Colonic mucosa (tissue), 4 donors: ENCODE results near the gene SPR. TPM values are rescaled to one million over a fixed set of nuclear protein-coding genes. Genes with fewer than 3 reads are reported as not detected.
A peak's percentile ranks its signal among the peaks of the same experiment; 100 is the strongest.

Experiments used
- DNase-seq: peaks from one replicate; pipeline ENCODE4 v3.0.0-alpha.2; 2020
- H3K27ac ChIP-seq: fragments of 200-600 bp; one replicate; pipeline ENCODE4 v1.8.0; 2021
- H3K27me3 ChIP-seq: fragments of 200-600 bp; one replicate; pipeline ENCODE4 v1.8.0; 2021
- H3K36me3 ChIP-seq: fragments of 200-600 bp; one replicate; pipeline ENCODE4 v1.8.0; 2021
- H3K4me1 ChIP-seq: fragments of 200-600 bp; one replicate; pipeline ENCODE4 v1.8.0; 2021; ENCODE audit warnings: mild to moderate bottlenecking
- H3K4me3 ChIP-seq: fragments of 200-600 bp; one replicate; pipeline ENCODE4 v1.8.0; 2021
- H3K9ac ChIP-seq, 2 donors: one replicate each; pipeline ENCODE4 v1.7.0; 2013; ENCODE audit warnings: control low read depth in 2 of 2, low read depth in 2 of 2, low read length in 2 of 2
- H3K9me3 ChIP-seq: fragments of 200-600 bp; one replicate; pipeline ENCODE4 v1.8.0; 2021
- CTCF ChIP-seq: fragments of 200-600 bp; IDR thresholded peaks from one replicate; pipeline ENCODE4 v1.8.0; 2022; ENCODE audit warnings: antibody characterized with exemption, mild to moderate bottlenecking
- intact Hi-C: fragments of 100-400 bp; cut with DNase I; formaldehyde crosslinking; loops from one replicate; pipeline ENCODE4 v1.14.1; 2022
- total RNA-seq, 2 donors: library from RNA; stranded (reverse); fragmentation: NEBNext Ultra II Directional in 1 of 2; extraction: Animal tissue kit (Norgen Biotek cat#: 25700) in 1 of 2; gene quantifications; one replicate each; pipeline ENCODE4 v1.2.1, GENCODE V29; 2021
- donor health status: healthy.
- donor health status: DM: no; HTN: no; CAD: no.
- donor health status: DM: no; HTN: no; CAD: no.

The SPR gene
- 100 to 1,000 TPM in 1 of 2 donors, 10 to 100 TPM in 1; 79.6 to 129 TPM for total RNA-seq

DNA sequence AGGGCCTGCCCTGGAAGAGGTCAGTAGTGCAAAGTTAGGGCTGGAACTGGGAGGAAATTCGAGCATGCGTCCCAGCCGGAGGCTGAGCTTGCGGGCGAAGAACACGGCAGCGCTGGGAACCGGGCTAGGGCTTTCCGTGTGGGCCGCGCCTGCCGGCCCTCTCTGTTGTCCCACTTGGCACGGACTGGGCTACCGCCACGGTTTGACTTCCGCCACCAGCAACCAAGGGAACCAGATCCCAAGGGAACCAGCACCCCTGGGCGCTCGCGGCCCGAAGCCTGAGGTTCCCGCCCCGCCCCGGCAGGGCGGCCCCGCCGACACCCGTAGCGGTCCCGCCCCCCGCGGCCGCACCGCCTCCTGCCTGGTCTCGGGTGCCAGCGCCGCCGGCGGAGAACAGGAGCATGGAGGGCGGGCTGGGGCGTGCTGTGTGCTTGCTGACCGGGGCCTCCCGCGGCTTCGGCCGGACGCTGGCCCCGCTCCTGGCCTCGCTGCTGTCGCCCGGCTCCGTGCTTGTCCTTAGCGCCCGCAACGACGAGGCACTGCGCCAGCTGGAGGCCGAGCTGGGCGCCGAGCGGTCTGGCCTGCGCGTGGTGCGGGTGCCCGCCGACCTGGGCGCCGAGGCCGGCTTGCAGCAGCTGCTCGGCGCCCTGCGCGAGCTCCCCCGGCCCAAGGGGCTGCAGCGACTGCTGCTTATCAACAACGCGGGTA, at the start of gene SPR:
Gene SPR (plus strand): TSS at position 377 of the 708 bp plus-strand sequence. CDS start 25 bp downstream, at position 402.
- Histone ChIP-seq H3K4me3 (peak within 1 kb of the TSS; percentile 83), H3K9ac (peak within 1 kb of the TSS; percentile 83 to 94), H3K27me3 (no peaks in the 10 kb centered on the region), H3K4me1 (peaks cover 21% of the 10 kb centered on the region), H3K9me3 (no peaks in the 10 kb centered on the region), H3K36me3 (no peaks in the 10 kb centered on the region), H3K27ac (peak within 1 kb of the TSS; percentile 95)
- peak; percentile 88 for DNase-seq
- TF ChIP-seq CTCF, result no peak
- intact Hi-C loops, result loop anchor here (5.0 kb wide), 1 partner anchor 185 kb away; the partner anchor contains the start of gene SFXN5

DNA sequence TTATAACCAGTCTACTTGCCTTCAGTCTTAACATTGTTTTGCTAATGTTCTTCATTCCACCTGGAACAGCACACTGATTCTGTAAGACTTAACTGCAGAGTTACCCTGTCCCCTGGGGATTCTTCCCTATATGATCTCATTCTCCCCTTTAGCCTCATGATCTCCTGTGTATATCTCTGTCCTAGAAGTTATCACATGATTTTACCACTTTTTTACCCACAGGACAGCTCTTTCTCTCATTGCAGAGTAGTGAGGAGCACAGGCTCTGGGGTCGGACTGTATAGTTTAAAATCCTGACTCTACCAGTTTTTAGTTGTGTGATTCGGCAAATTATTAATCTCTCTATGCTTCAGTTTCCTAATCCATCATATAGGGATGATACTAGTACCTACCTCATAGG, 47.1 kb upstream of the SPR start:
- intact Hi-C loops, result no loop called here
- no peak overlapping the region for H3K9ac ChIP-seq
- no peak for DNase-seq
- no peaks in the 10 kb centered on the region for H3K27me3 ChIP-seq
- no peaks in the 10 kb centered on the region for H3K36me3 ChIP-seq
- H3K4me3 ChIP-seq, result no peak overlapping the region
- no peak overlapping the region for H3K27ac ChIP-seq
- no peaks in the 10 kb centered on the region for H3K9me3 ChIP-seq
- no peaks in the 10 kb centered on the region for H3K4me1 ChIP-seq
- TF ChIP-seq CTCF, result no peak

DNA sequence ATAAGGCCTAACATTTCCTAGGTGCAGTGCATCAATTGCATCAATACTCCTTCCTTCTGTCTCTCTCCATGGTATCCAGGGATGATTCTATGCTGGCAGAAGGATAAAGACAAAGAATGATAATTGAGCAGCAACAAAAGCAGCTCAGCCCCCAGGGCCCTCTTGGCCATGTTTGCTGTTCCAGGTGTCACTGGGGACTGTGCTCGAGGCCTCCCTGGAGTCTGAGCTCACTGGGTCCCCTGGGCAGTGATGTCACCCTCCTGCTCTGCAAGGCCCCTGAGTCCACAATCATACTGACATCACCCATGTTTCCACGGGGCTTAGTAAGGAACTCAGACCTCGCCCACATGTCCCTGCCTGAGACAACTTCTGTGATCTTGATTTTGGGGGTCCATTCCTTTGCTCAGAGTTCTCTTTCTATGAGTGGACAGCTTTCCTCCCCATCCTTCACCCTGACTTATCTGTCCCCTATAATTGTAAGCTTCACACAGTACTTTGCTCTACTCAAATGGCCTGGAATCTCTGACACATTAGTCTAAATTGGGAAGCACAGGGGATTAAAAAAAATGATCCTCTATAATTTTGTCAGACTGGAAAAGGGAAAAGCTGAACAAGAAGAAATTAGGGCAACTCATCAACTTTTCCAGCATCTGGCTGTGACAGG, 45.6 kb upstream of the SPR start:
- TF ChIP-seq CTCF, result no peak
- no peaks in the 10 kb centered on the region for H3K9me3 ChIP-seq
- H3K27me3 ChIP-seq, result no peaks in the 10 kb centered on the region
- no peak for DNase-seq
- H3K9ac ChIP-seq, result no peak overlapping the region
- H3K27ac ChIP-seq, result no peak overlapping the region
- no peaks in the 10 kb centered on the region for H3K4me1 ChIP-seq
- no peaks in the 10 kb centered on the region for H3K36me3 ChIP-seq
- no peak overlapping the region for H3K4me3 ChIP-seq
- intact Hi-C loops, result no loop called here

DNA sequence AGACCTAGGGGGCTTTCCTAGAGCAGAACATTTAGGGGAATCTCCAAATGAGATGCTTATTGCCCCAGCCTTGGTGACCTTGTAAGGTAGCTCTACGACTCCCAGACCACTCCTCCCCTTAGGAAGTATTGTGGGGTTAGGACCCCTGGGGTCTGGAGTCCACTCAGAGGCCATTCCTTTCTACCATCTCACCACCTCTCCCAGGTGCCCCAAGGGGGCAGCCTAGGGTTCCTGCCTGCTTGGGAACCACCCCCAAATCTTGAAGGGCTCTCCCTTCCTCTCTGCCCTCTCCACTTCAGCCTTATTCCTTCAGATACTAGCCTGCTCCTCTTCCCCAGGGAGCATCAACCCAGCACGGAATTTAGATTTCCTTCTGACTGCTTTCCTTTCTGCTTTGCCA, 43.9 kb upstream of the SPR start:
- intact Hi-C loops, result no loop called here
- no peak overlapping the region for H3K9ac ChIP-seq

More for the DNA sequence above, 43.9 kb upstream of the SPR start:
- no peak for DNase-seq
- Histone ChIP-seq H3K4me3 (no peak overlapping the region), H3K27ac (no peak overlapping the region), H3K9me3 (no peaks in the 10 kb centered on the region), H3K4me1 (no peaks in the 10 kb centered on the region), H3K27me3 (no peaks in the 10 kb centered on the region), H3K36me3 (no peaks in the 10 kb centered on the region)
- no peak for TF ChIP-seq CTCF
